CD4-positive, alpha-beta T cell treated with Interleukin-21 for 1 hour (primary cell): Measurements from ENCODE around the gene MXD1.
A peak's percentile ranks its signal among the peaks of the same experiment; 100 is the strongest.
"Not testable (repeated sequence)": the region's sequence is repeated elsewhere in the genome, so short reads cannot be mapped to it uniquely, and the experiment has no call there.

Experiments
- DNase-seq: peaks from one replicate; pipeline ENCODE4 v3.0.0-alpha.2; 2020

Gene MXD1

GRCh38 chr2:69914950-69915945 lies at the start of gene MXD1:
TSS of gene MXD1 (plus strand) at chr2:69915109. CDS start at chr2:69915331, 222 bp downstream.
- DNase-seq: no peak

- DNase-seq: no peak
Measured at GRCh38 chr2:69888451-69888850, 26.5 kb upstream of the MXD1 start.

DNA sequence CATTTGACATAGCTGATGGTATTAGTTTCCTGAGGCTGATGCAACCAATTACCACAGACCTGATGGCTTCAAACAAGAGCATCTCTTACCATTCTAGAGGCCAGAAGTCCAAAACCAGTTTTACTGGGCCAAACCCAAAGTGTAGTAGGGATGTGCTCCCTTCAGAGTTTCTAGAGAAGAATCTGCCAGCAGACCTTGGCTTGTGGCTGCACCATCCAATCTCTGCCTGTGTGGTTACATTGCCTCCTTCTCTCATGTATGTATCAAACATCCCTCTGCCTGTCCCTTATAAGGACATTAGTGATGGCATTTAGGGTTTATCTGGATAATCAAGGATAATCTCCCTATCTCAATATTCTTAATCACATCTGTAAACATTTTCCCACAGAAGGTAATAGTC lies 25.6 kb upstream of the MXD1 start:
- no peak for DNase-seq

DNA sequence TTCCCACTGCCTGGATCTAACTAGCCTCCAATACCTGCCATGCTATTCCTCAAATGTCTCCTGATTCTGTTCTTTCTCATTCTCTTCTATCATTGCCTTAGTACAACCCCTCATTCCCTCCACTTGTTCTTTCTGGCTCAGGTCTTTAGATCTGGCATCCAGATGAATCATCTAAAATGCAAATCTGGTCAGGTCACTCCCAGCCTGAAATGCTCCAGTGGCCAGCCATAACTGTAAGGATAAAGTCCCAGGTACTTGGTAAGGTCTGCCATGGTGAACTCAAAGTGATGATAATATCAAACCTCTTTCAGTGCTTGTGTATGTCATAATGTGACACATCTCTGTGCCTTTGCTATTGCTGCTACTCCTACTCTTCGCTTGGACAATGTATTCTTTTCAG lies 24.0 kb upstream of the MXD1 start:
- no peak for DNase-seq

DNA sequence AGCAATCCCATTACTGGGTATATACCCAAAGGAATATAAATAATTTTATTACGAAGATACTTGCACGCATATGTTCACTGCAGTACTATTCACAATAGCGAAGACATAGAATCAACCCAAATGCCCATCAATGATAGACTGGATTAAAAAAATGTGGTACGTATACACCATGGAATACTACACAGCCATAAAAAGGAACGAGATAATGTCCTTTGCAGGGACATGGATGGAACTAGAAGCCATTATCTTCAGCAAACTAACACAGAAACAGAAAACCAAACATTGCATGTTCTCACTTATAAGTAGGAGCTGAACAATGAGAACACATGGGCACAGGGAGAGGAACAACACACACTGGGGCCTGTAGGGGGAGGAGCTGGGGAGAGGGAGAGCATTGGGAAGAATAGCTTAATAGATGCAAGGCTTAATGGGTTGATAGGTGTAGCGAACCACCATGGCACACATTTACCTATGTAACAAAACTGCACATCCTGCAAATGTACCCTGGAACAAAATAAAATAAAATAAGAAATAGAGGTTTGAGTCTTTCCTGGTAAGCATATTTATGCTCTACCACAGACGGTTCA lies 22.0 kb upstream of the MXD1 start:
- not testable (repeated sequence) for DNase-seq

DNA sequence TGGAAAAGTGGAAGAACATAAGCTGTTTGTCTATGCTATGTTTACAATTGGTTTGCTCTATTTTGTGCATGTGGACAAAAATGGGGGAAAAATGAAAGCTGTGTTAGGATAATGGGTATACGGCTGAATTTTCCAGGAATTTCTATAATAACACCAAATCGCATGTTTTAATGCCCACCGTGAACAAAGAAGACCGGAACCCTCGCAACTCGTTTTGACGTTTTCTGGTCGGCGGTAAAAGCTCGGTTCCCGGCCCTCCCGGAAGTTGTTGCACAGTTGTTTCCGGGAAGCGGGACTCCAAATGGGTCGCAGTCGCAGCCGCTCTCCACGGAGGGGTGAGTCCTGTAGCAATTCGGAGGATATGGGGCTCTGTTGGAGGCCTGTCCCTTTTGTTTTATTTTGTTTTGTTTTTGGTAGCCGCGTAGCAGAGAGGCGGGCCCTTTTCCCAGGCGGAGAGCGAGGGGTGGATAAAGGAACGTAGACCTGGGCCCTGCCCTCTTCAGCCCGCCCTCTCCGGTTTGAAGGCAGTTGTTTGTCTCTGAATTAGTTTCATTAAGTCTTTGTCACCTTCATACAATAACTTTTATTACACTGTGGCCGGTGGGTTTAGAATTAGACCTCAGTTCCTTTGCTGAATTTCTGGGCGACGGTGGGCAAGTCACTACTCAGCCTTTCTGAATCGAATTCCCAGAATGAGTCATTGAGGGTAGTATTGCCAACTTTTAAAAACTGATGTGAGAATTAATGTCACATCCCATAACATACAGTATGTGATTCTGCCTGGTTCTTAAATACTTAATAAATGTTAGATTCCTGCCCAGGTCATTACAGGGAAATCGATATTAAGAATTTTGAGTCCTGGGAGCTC lies 21.0 kb upstream of the MXD1 start, which contains the start of gene SNRNP27:
Gene SNRNP27 (plus strand): TSS at position 273 of the 868 bp plus-strand sequence. CDS start 29 bp downstream, at position 302.
- DNase-seq: peak; percentile 85

DNA sequence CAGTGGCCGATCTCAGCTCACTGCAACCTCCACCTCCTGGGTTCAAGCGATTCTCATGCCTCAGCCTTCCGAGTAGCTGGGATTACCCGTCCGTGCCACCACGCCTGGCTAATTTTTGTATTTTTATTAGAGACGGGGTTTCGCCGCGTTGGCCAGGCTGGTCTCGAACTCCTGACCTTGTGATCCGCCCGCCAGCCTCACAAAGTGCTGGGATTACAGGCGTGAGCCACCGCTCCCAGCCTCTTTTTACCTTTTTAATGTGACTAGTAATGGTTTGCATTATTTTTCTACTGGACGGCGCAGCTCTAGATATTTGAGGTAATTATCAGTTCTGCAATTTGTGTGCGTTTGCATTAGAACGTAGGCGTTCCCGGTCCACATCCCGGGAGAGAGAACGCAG lies 20.2 kb upstream of the MXD1 start:
- DNase-seq: not testable (repeated sequence)

GRCh38 chr2:69902213-69902922 lies 12.5 kb upstream of the MXD1 start:
- DNase-seq: peak; percentile 22

DNA sequence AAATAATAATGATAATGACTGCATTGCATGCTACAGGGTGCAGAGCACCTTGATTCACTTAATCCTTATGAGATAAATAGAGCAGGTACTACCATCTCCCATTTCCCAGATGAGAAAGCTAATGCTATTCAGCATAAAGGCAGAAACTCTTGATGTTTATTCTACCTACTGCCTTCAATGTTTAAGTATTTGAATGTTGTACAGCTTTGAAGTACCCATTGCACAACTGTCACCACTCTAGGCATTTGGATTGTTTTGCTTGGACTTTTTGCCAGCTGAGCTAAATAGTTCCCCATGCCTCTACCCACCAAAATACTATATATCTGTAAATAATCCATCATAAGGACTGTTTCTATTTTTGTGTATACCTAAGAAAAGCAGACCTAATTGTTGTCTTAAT lies 7.7 kb upstream of the MXD1 start:
- no peak for DNase-seq

- DNase-seq: peak; percentile 78
Measured at GRCh38 chr2:69911985-69912563, 2.8 kb upstream of the MXD1 start.

- DNase-seq: peak; percentile 100
Measured at GRCh38 chr2:69914164-69914949, 552 bp upstream of the MXD1 start.

DNA sequence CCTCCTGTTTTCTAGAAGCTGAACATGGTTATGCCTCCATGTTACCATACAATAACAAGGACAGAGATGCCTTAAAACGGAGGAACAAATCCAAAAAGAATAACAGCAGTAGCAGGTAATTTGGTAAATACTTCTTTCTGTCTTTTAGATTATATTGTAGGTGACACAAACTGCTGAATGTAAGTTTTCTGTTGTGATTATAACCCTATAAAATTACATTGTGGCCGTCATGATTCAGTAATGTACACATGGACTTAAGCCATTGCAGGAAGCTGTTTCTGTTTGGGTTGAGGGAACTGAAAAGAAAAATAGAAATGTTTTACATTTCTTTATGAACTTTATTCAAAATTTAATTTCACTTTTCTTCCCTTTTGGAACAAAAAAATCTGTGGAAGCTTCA lies 1.2 kb downstream of the MXD1 start:
- DNase-seq: no peak

- no peak for DNase-seq
Measured at GRCh38 chr2:69917852-69918251, 2.9 kb downstream of the MXD1 start.

GRCh38 chr2:69918401-69918800 lies 3.5 kb downstream of the MXD1 start:
- no peak for DNase-seq

DNA sequence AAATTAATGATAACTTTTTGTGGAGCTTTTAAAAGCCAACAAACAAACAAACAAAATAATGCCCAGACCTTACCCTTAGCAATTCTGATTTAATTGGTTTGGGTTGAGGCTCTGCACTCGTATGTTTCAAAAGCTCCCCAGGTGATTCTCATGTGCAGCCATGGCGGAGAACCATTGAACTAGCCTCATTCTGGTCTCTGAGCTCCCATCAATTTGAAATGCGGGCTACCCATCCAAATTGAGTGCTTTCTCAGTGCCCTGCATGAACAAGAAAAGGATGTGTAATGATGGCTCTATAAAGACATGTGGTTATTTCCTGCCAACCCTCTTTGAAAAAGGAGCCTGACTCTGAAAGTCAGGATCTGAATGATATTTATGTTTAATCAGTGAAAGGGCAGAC lies 8.2 kb downstream of the MXD1 start:
- DNase-seq: no peak

- no peak for DNase-seq
Measured at GRCh38 chr2:69926849-69927515, 12.1 kb downstream of the MXD1 start.

DNA sequence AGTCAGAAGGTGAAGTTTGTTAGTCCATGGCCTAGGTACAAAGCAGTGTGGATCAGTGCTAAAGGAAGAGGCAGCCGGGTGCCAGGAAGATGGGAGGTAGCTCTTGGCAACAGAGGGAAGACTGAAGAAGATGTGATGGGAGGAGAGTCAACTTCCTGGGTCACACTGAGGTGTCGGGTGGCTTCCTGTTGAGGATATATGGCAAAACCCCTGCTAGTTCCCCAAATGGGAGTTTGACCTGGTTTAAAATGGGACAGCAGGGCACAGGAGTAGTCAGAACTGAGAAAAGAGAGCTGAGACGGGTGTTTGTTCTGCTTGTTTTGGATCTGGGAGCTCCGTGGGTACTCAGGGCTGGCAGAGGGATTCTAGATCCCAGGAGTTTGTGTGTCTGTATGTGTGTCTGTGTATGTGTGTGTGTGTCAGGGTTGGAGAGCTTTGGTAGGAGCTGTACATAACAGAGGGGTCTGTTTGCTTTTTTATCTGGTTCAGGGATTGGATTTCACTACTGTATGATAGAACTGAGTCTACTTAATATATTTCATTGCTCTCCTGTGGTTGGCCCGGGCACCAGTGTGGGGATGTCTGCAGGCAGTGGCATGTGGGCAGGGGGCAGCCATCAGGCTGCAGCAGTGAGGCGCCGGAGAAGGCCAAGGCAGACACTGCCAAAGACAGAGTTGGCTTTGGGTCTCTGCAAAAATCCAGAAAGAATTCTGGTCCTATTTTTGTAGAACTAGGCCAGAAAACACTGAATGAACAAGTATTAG lies 17.1 kb downstream of the MXD1 start:
- no peak for DNase-seq

DNA sequence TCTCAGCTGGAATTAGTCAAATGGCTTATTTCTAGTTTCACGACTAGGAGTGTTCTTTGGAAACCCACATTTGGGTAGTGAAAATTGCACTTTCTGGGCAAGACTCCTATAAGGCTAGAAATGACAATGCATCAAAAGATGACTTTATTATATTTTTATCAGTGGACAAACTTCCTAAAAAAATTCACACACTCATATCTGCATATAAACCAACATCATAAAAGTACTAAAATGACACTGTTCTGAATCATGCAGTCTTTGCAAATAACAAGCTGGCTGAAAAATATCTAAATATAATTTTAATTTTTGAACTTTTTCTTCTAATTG lies 17.6 kb downstream of the MXD1 start:
- no peak for DNase-seq

DNA sequence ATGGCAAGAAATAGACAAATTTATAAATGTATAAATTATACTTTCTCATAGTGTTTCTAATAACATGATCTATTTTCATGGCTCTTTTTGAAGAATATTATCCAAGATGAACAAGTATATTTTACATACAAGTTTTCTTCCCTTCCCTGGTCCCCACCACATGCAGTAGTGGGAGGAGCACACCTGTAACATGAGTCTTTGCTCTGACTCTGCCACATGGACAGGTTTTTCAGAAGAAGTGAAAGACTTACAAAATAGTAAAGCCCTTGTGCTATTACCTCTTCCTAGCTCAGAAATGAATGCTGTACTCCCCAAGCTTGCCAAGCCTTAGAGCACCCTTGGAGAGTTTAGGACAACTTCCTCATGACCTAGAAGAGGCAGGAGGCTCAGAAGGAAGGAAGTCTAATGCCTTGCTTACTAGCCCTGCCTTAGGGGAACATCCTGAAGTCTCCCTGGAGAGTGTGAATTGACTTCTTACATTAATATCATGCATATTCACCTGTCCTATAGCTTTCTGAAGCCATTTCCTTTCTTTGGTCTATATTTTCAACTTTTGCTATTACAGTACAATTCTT lies 18.4 kb downstream of the MXD1 start:
- DNase-seq: no peak
